Measurements from ENCODE around the gene TIMM17A. TPM values are rescaled to one million over a fixed set of nuclear protein-coding genes. Genes with fewer than 3 reads are reported as not detected.

The TIMM17A gene
- total RNA-seq, 1 experiment from 2014 or later: 112 TPM

DNA sequence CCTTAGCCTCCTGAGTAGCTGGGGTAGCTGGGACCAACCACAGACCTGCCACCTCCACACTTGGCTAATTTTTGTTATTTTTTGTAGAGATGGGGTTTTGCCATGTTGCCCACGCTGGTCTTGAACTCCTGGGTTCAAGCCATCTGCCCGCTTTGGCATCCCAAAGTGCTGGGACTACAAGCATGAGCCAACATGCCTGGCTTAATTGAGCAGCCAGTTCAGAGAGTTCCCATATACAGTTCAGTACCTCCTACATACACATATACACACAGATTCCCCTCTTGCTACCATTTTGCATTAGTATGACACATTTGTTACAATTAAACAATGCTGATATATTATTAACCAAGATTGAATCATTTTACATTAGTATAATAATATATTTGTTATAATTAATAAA lies 30.1 kb downstream of the TIMM17A start:
- Histone ChIP-seq H3K27ac (ENCODE audit: low read depth, low read length, poor library complexity, severe bottlenecking) (no peak overlapping the region), H3K9me3 (ENCODE audit: low read depth, low read length, poor library complexity, severe bottlenecking) (no peaks in the 10 kb centered on the region), H3K4me3 (ENCODE audit: low read depth, low read length, poor library complexity, severe bottlenecking) (no peak overlapping the region), H3K27me3 (replicated peaks; ENCODE audit: insufficient read depth, low read depth, low read length, poor library complexity) (no peaks in the 10 kb centered on the region), H3K4me1 (ENCODE audit: insufficient read depth, low read length, poor library complexity, severe bottlenecking) (peaks cover 10% of the 10 kb centered on the region), H3K36me3 (ENCODE audit: insufficient read depth, low read length, poor library complexity, severe bottlenecking) (peaks cover 8% of the 10 kb centered on the region)
- intact Hi-C loops (cut with micrococcal nuclease; ENCODE audit: unreplicated experiment): no loop called here
- TF ChIP-seq EZH2 (IDR thresholded peaks at IDR 0.05; ENCODE audit: borderline replicate concordance, low read depth, low read length, poor library complexity, severe bottlenecking): no peak
- TF ChIP-seq, protein P1, sequence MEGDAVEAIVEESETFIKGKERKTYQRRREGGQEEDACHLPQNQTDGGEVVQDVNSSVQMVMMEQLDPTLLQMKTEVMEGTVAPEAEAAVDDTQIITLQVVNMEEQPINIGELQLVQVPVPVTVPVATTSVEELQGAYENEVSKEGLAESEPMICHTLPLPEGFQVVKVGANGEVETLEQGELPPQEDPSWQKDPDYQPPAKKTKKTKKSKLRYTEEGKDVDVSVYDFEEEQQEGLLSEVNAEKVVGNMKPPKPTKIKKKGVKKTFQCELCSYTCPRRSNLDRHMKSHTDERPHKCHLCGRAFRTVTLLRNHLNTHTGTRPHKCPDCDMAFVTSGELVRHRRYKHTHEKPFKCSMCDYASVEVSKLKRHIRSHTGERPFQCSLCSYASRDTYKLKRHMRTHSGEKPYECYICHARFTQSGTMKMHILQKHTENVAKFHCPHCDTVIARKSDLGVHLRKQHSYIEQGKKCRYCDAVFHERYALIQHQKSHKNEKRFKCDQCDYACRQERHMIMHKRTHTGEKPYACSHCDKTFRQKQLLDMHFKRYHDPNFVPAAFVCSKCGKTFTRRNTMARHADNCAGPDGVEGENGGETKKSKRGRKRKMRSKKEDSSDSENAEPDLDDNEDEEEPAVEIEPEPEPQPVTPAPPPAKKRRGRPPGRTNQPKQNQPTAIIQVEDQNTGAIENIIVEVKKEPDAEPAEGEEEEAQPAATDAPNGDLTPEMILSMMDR (conservative IDR thresholded peaks at IDR 0.05; ENCODE audit: low read depth, low read length): no peak
- CTCF ChIA-PET: no interaction called here
- POLR2A ChIA-PET (ENCODE audit: low non-redundant PET): no interaction called here
- BruUV-seq (replicated peaks): no TSS peak
- no peak for DNase-seq (ENCODE audit: low spot score)

DNA sequence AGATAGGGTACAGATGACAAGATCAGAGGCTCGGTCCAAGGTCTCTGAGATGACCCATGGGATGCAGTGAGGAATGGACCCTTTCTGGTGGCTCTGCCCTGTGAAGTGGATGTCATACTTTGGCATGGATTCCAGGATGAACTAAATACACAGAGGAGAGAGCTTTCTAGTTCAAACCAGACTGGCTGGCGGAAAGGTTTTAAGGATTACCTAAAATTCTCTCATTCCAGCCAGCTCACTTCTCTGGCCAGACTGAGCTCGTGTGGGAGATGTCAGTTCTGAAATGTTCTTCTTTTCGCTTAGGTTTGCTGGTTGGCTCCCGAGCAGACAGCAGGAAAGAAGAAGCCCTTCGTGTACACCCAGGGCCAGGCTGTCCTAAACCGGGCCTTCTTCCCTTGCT lies 33.3 kb downstream of the TIMM17A start:
- Histone ChIP-seq H3K36me3 (ENCODE audit: insufficient read depth, low read length, poor library complexity, severe bottlenecking) (peaks cover 19% of the 10 kb centered on the region), H3K27ac (ENCODE audit: low read depth, low read length, poor library complexity, severe bottlenecking) (no peak overlapping the region), H3K4me1 (ENCODE audit: insufficient read depth, low read length, poor library complexity, severe bottlenecking) (peaks cover 2% of the 10 kb centered on the region), H3K4me3 (ENCODE audit: low read depth, low read length, poor library complexity, severe bottlenecking) (no peak overlapping the region), H3K9me3 (ENCODE audit: low read depth, low read length, poor library complexity, severe bottlenecking) (no peaks in the 10 kb centered on the region), H3K27me3 (replicated peaks; ENCODE audit: insufficient read depth, low read depth, low read length, poor library complexity) (no peaks in the 10 kb centered on the region)
- intact Hi-C loops (cut with micrococcal nuclease; ENCODE audit: unreplicated experiment): no loop called here
- no TSS peak for BruUV-seq (replicated peaks)
- POLR2A ChIA-PET (ENCODE audit: low non-redundant PET): no interaction called here
- CTCF ChIA-PET: no interaction called here
- no peak for DNase-seq (ENCODE audit: low spot score)
- TF ChIP-seq, protein P1 (conservative IDR thresholded peaks at IDR 0.05; ENCODE audit: low read depth, low read length): no peak
- no peak for TF ChIP-seq EZH2 (IDR thresholded peaks at IDR 0.05; ENCODE audit: borderline replicate concordance, low read depth, low read length, poor library complexity, severe bottlenecking)

DNA sequence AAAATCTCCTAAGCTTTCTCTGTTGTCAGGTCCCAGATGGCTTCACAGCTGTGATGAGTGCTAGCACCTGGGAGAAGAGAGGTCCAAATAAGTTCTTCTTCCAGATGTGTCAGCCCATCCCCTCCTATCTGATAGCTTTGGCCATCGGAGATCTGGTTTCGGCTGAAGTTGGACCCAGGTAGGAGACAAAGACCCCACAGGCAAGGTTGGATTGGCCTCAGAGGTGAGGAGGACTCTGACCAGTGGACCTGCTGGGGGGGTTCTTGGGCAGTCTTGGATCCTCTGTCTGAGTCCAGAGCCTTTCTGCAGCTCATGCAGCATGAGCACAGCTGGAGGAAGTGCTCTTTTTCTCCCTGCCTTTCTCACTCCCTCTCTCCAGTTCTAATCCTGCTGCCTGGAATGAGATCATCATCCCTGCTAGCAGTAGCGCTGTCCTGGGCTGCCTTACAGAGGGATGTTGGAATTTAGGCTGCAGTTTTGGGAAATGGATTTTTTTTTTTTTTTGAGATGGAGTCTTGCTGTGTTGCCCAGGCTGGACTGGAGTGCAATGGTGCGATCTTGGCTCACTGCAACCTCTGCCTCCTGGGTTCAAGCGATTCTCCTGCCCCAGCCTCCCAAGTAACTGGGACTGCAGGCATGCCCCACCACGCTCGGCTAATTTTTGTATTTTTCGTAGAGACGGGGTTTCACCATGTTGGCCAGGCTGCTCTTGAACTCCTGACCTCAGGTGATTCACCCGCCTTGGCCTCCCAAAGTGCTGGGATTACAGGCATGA lies 34.2 kb downstream of the TIMM17A start:
- H3K9me3 ChIP-seq (ENCODE audit: low read depth, low read length, poor library complexity, severe bottlenecking): no peaks in the 10 kb centered on the region
- no peaks in the 10 kb centered on the region for H3K27me3 ChIP-seq (replicated peaks; ENCODE audit: insufficient read depth, low read depth, low read length, poor library complexity)
- peaks cover 19% of the 10 kb centered on the region for H3K36me3 ChIP-seq (ENCODE audit: insufficient read depth, low read length, poor library complexity, severe bottlenecking)
- no peak for DNase-seq (ENCODE audit: low spot score)
- ChIA-PET POLR2A (ENCODE audit: low non-redundant PET) (no interaction called here), CTCF (no interaction called here)
- TF ChIP-seq, protein P1 (conservative IDR thresholded peaks at IDR 0.05; ENCODE audit: low read depth, low read length): no peak
- TF ChIP-seq EZH2 (IDR thresholded peaks at IDR 0.05; ENCODE audit: borderline replicate concordance, low read depth, low read length, poor library complexity, severe bottlenecking): no peak
- intact Hi-C loops (cut with micrococcal nuclease; ENCODE audit: unreplicated experiment): no loop called here
- BruUV-seq (replicated peaks): no TSS peak
- no peak overlapping the region for H3K27ac ChIP-seq (ENCODE audit: low read depth, low read length, poor library complexity, severe bottlenecking)
- no peaks in the 10 kb centered on the region for H3K4me1 ChIP-seq (ENCODE audit: insufficient read depth, low read length, poor library complexity, severe bottlenecking)
- no peak overlapping the region for H3K4me3 ChIP-seq (ENCODE audit: low read depth, low read length, poor library complexity, severe bottlenecking)
